HG02678 (cell line): Measurements from ENCODE around the gene IGF2R.
"Not testable (repeated sequence)": the region's sequence is repeated elsewhere in the genome, so short reads cannot be mapped to it uniquely, and the experiment has no call there.

Experiments
- ATAC-seq: cut with Tn5 transposase; IDR thresholded peaks from one replicate; pipeline ENCODE4 v1.9.1; 2021; ENCODE audit warnings: mild to moderate bottlenecking, moderate library complexity; ENCODE audit not compliant: unreplicated experiment

Gene IGF2R

DNA sequence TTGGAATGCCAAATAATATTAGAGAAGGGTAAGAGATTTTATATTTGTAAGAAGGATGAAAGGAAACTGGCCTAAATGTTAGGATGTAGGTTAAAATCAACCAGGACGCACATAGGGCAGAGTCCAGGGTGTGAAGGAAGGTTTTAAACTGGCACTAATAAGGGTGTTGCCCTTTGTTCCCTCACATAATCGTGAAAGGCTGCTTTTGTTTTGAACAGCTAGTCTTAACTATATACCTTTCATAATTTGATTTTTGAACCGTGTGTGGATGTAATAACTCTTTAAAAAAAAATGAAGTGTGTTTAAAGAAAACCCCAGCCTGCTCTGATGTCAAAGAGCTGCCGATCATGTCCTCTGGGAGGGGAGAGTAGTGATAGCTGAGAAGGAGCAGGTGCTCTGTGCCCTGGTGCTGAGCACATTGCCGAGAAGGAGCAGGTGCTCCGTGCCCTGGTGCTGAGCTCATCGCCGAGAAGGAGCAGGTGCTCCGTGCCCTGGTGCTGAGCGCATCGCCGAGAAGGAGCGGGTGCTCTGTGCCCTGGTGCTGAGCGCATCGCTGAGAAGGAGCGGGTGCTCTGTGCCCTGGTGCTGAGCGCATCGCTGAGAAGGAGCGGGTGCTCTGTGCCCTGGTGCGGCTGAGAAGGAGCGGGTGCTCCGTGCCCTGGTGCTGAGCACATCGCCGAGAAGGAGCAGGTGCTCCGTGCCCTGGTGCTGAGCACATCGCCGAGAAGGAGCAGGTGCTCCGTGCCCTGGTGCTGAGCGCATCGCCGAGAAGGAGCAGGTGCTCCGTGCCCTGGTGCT lies 121.8 kb downstream of the IGF2R start:
- not testable (repeated sequence) for ATAC-seq

DNA sequence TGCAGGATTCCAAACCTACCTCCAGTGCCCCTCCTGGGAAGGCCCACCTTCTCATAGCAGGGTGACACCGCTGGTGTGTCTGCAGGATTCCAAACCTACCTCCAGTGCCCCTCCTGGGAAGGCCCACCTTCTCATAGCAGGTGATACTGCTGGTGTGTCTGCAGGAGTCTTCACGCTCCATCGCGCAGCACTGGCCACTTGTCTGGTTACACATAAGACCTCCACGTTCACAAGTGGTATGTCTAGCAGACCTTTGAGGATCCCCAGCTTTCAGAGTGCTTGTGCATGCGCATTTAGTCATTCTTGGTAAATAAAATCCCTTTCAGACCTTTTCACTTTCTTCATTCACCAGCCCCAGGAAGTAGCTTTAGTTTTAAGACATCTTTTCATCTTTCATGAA lies 123.3 kb downstream of the IGF2R start:
- ATAC-seq: not testable (repeated sequence)

DNA sequence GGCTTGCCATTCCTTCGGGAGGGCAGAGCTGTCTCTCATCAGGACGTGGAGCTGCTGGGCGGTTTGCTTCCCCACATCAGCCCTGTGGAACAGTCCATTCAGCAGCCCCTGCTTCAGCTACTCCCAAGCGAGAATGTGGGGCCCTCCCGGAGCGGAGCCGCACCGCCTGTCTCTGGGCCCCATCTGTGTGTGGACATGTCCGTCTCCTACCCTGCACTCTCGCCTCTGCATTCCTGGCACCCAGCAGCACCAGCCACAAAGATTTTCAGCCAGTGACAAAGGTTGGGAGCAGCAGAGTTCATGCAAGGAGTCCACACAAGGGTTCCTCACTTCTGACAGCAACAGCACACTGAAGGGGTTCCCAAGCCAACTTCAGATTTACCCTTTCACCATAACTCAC lies 123.7 kb downstream of the IGF2R start:
- no peak for ATAC-seq

DNA sequence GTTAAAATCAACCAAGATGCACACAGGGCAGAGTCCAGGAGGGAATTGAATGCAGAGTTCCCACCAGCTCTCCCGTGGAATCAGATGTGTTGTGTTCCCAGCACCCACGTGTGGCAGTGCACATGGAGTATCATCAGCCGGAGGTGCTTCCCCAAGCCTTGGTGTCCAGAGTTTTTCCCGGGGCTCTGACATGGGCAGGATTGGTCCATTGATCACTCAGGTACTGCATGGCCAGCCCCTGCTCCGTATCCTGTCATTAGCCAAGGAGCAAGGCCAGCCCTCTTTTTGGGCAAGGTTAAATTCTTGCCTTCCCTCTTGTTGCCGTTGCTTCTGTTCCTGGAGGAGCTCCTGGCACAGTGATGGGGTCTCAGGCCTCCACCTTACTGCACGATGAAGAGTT lies 124.2 kb downstream of the IGF2R start:
- ATAC-seq: no peak

DNA sequence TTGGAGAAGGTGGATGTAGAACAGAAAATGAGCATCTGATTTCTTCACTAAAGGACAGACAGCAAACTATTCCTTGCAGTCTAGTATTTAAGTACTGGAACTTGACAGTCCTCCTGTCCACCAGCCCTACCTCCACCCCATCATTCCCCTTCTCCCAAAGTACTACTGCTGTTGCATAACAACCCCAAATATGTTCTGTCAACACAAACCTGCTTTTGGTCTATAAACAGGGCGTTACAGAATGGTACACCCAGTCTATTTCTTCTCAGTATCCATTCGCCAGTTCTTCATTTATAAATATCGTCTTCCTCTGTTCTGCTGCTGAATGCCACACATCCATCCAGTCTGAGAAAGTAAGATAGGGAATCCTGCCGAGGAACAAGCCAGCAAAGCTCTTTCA lies 125.1 kb downstream of the IGF2R start:
- ATAC-seq: no peak

DNA sequence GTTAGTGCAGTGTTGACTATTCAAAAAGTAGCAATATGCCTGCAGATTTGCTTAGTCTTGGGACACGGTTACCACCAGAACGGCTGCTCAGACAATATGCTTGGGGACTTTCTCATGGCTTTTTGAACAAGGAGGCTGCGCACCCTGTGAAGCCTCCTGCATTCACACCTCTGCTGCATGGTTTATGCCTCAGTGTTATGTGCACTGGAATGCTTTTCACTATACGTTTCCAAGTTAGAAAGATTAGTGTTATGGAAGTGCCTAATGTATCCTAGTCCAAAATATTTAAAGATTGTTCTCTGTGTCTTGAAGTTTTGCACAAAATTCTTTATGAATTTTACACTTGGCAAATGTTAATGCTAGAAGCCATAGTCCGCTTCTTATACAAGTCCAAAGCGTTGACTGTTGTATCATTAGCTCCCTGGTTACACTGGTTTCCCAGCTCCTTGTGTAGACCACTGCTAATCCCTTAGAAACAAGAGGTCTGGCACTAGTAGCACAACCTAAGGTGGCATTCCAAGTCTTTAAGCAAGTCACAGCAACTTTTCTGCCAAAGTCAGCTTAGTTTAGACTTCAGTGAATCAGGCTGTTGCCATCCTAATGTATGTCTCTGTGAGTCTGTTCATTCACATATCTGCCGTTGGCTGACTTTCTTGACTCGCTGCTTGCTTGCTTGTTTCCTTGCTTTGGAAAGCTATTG lies 126.4 kb downstream of the IGF2R start:
- no peak for ATAC-seq

DNA sequence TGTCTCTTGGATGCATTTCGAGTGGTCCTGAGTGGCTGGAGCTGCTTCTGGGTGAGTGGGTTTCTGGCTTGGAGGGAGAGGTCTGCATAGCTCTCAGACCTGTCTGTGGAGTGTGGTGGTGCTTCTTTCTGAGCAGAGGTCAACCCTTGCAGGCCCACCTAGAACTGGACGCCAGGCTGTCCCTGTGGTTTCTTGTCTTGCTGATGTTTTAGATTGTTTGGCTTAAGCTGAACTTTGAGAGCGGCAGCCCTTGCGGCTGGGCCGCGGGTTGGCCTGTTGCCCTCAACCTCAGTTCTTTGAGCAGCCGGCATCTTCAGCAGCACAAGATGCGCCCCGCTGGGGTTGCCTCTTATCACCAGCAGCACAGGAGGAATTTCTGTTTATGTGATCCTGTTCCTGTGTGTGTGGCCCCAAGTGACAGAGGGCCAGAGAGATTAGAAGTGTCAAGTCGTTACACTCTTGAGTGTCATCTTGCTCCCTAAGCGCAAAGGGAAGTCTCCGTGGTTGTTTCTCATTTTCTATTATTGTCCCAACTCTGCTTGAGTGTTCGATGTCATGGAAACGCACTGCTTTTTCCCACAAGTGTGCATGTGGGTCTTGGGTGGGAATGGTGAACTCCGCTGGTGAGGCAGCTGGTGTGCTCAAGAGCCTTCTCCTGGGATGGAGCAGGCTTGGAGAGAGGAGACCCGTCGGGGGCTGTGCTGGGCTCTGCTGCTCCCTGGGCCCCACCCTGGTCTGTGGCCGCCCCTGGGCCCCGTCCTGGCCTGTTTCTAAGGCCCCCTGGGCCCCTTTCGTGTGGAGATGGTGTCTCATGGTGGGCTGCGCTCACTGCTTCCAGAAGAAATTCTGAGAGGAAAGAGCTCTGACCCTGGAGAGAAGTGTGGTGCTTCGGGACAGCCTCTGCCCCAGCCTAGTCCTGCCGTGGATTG lies 132.7 kb downstream of the IGF2R start:
- ATAC-seq: no peak

DNA sequence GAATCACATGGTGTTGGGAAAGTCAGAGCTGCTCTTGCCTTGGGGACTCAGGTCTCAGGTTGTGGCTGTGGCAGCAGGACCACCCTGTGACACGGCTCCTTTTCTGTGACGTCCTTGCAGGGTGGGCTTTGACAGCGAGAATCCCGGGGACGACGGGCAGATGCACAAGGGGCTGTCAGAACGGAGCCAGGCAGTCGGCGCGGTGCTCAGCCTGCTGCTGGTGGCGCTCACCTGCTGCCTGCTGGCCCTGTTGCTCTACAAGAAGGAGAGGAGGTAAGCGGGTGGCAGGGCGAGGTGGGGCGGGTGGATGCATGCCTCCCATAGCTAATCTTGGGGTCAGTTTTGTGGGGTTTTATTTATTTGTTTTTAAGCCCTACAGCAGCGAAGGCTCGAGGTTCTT lies 133.5 kb downstream of the IGF2R start:
- no peak for ATAC-seq

DNA sequence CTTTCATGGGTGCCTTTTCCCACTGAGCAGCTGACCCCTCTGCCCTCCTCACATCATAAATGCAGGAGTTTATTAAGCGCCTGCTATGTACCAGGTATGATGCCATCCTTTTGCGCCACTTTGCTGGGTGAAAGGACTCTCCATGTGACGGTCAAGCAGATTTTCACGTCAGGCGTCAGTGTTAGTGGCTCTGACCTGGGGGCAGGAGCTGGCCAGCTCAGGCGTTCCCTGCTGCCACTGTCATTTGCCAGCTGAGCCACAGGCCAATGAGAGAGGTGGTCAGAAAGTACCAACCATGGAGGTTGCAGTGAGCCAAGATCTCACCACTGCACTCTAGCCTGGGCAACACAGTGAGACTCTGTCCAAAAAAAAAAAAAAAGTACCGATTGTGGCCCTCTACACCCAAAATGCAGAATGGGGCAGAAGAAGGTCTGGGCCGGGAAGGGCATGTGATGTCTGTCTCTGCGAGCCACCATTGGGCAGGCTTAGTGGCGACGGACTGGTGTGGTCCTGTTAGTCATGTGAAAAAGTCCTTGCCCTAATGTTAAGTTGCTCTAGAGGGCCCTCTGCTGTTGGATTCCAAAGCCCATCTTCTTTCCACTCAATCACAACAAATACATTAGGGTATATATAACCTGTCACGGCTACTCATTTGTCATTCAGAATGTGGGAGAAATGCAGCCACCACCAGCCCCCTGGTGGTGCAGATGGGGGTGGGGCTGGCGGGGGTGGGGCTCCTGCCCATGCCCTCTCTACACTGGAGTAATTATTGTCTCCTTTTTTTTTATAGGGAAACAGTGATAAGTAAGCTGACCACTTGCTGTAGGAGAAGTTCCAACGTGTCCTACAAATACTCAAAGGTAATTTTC lies 134.3 kb downstream of the IGF2R start:
- no peak for ATAC-seq

DNA sequence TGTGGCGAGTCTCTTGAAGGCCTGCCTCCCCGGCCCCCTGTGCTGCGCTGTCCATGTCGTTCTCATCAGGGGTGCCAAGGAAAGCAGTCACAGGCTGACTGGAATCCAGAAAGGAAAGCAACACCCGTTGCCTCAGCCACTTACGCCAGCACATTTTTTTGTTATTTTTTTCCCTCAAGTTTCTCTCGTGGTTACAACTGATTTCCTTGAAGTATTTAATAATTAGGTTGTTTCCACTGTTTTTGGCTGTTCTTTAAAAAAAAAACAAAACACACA lies 134.9 kb downstream of the IGF2R start:
- no peak for ATAC-seq

DNA sequence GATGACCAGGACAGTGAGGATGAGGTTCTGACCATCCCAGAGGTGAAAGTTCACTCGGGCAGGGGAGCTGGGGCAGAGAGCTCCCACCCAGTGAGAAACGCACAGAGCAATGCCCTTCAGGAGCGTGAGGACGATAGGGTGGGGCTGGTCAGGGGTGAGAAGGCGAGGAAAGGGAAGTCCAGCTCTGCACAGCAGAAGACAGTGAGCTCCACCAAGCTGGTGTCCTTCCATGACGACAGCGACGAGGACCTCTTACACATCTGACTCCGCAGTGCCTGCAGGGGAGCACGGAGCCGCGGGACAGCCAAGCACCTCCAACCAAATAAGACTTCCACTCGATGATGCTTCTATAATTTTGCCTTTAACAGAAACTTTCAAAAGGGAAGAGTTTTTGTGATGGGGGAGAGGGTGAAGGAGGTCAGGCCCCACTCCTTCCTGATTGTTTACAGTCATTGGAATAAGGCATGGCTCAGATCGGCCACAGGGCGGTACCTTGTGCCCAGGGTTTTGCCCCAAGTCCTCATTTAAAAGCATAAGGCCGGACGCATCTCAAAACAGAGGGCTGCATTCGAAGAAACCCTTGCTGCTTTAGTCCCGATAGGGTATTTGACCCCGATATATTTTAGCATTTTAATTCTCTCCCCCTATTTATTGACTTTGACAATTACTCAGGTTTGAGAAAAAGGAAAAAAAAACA lies 136.1 kb downstream of the IGF2R start:
- ATAC-seq: no peak

DNA sequence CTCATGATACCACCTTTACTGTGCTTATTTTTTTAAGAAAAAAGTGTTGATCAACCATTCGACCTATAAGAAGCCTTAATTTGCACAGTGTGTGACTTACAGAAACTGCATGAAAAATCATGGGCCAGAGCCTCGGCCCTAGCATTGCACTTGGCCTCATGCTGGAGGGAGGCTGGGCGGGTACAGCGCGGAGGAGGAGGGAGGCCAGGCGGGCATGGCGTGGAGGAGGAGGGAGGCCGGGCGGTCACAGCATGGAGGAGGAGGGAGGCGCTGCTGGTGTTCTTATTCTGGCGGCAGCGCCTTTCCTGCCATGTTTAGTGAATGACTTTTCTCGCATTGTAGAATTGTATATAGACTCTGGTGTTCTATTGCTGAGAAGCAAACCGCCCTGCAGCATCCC lies 137.1 kb downstream of the IGF2R start:
- no peak for ATAC-seq

DNA sequence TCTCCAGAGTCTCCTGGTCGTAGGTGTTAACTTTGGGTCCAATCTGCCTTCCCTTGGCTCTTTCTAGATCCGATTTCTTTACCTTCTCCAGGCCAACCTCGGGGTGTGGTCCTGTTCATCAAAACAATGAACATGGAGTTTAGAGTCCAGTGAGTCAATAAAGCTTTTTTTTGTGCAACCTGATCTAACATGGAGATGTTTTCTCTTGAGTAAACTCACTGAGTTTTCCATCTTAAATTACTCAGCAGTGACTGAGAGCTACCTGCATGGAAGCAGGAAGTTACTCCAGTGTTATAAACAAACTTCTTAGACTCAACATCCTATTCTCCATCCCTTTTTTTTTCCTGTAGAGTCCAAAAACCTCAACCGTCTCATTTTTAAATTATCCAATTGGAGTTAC lies 137.8 kb downstream of the IGF2R start:
- no peak for ATAC-seq

DNA sequence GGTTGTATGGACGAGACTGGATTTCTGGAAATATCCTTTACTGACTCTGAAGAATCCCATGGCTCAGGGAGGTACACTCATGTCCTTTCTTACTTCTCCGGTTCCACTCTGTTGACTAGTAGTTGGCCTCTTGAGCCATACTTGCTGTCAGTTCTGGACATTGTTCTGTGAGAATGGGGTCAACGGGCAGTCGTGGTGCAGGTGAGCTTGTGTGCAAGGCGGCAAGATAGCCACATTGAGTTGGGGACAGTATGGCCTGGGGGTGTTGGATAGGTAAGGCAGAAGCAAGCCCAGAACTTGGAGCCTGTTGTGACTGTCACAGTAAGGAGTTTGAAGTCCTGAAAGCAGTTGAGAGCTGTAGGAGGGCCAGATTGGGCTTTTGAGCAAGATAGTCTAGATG lies 139.2 kb downstream of the IGF2R start:
- ATAC-seq: no peak

DNA sequence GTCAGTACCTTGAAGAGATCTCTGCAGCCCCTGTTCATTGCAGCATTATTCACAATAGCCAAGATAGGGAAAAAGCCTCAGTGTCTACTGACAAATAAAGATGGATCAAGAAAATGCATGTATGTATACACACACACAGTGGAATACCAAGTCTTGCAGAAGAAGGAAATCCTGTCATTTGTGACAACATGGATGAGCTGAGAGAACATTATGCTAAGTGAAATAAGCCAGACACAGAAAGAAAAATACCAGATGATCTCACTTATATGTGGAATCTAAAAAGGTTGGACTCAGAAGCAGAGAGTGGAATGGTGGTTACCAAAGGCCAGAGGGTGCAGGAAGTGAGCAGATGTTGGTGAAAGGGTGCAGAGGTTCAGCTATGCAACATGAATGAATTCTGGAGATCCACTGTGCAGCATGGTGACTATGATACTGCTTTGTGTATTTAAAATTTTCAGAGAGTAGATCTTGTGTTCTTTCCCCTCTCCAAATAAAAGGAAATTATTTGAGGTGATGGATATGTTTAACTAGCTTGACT lies 141.8 kb downstream of the IGF2R start:
- ATAC-seq: no peak

DNA sequence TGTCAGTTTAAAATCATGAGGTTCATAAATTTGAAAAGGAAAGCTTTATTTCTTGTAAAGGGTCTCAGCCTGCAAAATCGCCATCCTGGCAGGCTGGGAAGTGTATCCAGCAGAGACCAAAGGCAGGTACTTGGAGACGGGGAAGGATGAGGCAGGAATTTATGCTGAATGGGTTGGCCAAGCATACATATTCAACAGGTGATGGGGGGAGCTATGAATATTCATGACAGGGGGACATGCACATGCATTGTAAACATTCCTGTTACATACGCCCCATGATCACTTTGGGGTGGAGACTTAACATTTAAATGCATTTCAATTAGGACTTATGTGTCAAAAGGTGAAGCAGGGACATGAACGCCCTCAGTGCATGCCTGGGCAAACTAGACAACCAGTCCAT lies 142.9 kb downstream of the IGF2R start:
- no peak for ATAC-seq

DNA sequence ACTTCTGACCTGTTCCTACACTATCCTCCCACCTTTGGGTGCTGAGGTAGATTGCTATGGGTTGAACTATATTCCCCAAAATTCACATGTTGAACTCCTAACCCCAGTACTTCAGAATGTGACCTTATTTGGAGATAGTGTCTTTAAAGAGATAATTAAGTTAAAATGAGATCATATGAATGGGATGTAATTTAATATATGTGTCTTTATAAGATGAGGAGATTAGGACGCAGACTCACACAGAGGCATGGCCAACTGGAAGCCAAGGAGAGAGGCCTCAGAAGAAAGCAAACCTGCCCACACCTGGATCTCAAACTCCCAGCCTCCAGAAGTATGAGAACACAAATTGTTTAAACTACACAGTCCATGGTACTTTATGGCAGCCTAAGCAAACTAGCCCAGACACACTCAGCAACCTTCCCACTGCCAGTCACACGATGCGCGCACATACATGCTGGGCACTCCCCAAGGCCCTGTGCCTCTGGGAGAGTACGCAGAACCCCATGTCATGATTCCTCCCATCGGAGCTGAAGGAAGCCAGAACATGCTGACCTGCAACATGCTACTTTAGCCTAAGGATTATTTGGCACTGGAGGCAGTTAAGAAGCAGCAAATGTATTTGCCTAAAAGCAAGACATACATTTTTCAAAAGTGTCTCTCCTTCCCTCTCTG lies 143.9 kb downstream of the IGF2R start:
- ATAC-seq: no peak

DNA sequence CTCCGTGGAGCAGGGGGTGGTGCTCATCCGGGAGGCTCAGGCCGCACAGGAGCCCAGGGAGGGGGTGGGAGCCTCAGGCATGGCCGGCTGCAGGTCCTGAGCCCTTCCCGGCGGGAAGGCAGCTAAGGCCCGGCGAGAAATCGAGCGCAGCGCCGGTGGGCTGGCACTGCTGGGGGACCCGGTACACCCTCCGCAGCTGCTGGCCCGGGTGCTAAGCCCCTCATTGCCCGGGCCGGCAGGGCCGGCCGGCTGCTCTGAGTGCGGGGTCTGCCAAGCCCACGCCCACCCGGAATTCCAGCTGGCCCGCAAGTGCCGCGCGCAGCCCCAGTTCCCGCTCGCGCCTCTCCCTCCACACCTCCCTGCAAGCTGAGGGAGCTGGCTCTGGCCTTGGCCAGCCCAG lies 145.7 kb downstream of the IGF2R start:
- ATAC-seq: not testable (repeated sequence)

DNA sequence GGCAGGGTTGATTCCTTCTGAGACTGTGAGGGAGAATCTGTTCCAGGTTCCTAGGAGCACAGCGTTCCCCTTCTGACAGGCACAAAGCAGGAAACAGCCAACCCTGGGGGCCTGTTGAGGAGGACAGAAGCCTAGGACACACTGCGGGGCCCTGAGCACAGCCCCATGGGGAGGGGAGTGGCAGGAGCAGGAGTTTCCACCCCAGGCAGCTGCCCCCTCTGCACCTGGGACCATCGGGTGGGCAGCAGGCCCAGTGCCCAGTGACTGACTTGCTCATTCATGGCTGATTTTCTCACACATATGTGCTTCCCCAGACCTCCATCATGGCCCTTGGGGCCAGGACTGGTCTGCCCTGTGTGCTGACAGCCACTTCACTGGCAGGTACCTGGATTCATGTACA lies 146.5 kb downstream of the IGF2R start:
- no peak for ATAC-seq
